Ovary (tissue), 9 donors: ENCODE data around the gene TLNRD1. TPM values are rescaled to one million over a fixed set of nuclear protein-coding genes. Genes with fewer than 3 reads are reported as not detected.

Source experiments
- DNase-seq, 5 donors: peaks; one replicate each; pipeline ENCODE4 v3.0.0-alpha.2; 2019 to 2020
- H3K27ac ChIP-seq, 2 donors: fragments of 200-600 bp; one replicate each; pipeline versions ENCODE4 v1.5.1 to v1.8.0; 2019 to 2022
- H3K27me3 ChIP-seq: fragments of 200-600 bp; one replicate; pipeline ENCODE4 v1.8.0; 2022
- H3K36me3 ChIP-seq: fragments of 200-600 bp; sonication (generic); one replicate; pipeline ENCODE4 v1.5.1; 2019
- H3K4me1 ChIP-seq: one replicate; pipeline ENCODE4 v1.8.1; 2013; ENCODE audit warnings: mild to moderate bottlenecking, moderate library complexity; ENCODE audit not compliant: insufficient read depth
- H3K4me3 ChIP-seq: fragments of 200-600 bp; sonication (generic); one replicate; pipeline ENCODE4 v1.5.1; 2017
- H3K9me3 ChIP-seq, 2 donors: fragments of 200-600 bp in 1 of 2; sonication (generic) in 1 of 2; one replicate each; pipeline versions ENCODE4 v1.5.1 to v1.8.1; 2013 to 2019; ENCODE audit warnings: mild to moderate bottlenecking in 1 of 2, moderate library complexity in 1 of 2
- CTCF ChIP-seq, 3 donors: fragments of 450-650 bp in 2 of 3; fragments of 200-600 bp in 1 of 3; IDR thresholded peaks; one replicate each; pipeline versions ENCODE4 v1.5.1 to v1.8.0; 2016 to 2022; ENCODE audit warnings: antibody characterized with exemption in 3 of 3, mild to moderate bottlenecking in 1 of 3
- EP300 ChIP-seq: sonication (generic); formaldehyde crosslinking; IDR thresholded peaks from one replicate; pipeline ENCODE4 v1.6.1; 2017; ENCODE audit warnings: antibody characterized with exemption
- POLR2A ChIP-seq: fragments of 450-650 bp; IDR thresholded peaks from one replicate; pipeline ENCODE4 v1.6.1; 2017; ENCODE audit warnings: antibody characterized with exemption, mild to moderate bottlenecking, moderate library complexity
- WGBS, 3 donors: extraction: QIAGEN DNeasy Blood & Tissue Kit in 1 of 3; methylation state at CpG; one replicate each; pipeline versions ENCODE4 v1.1.5 to v1.1.7; 2013 to 2017; 5-methylcytosine and 5-hydroxymethylcytosine counted together
- intact Hi-C, 4 donors: fragments of 100-400 bp; cut with DNase I; formaldehyde crosslinking; loops; one replicate each; pipeline versions ENCODE4 v1.11.0 to v1.15.1; 2022 to 2023
- polyA plus RNA-seq, 2 donors: library from polyadenylated mRNA; stranded (reverse); fragments of 200-250 nt in 1 of 2; fragments of 350-450 nt in 1 of 2; fragmentation: Illumina TruSeq in 1 of 2; extraction: RNeasy Lipid Tissue Mini Kit (QIAGEN cat#74804) in 1 of 2; gene quantifications; one replicate each; pipeline ENCODE4 v1.2.3, GENCODE V29; 2013 to 2014
- total RNA-seq, 7 donors: library from RNA; depleted of rRNA in 2 of 7; stranded (reverse); fragments of >200 nt in 2 of 7; fragmentation: NEBNext Ultra II Directional in 3 of 7; extraction: Animal tissue kit (Norgen Biotek cat#: 25700) in 3 of 7; gene quantifications; one replicate each; pipeline versions ENCODE4 v1.1.0 to v1.2.4, GENCODE V29; 2016 to 2023
- donor health status: DM: no; HTN: no; CAD: no; lungs with moderate emphysema.
- donor health status: DM: no; HTN: no; CAD: no.
- donor health status: Bipolar disorder and iron deficiency.
- donor health status: DM: yes; HTN: yes; CAD: no.
- donor health status: DM: no; HTN: no; CAD: no.
- donor health status: DM: yes; HTN: yes; CAD: no.

Gene TLNRD1
- total and polyA plus RNA-seq, 9 donors, result 4.2 to 15.2 (median 10.3) TPM

- H3K4me1 ChIP-seq, result peaks cover 10% of the 10 kb centered on the region
- peak overlapping the region; percentile 59 for H3K4me3 ChIP-seq
- 77 to 81% (median 80%) methylated on average over 13 of the region's 13 CpGs for WGBS, 3 donors
- H3K36me3 ChIP-seq, result no peaks in the 10 kb centered on the region
- H3K9me3 ChIP-seq, result no peaks in the 10 kb centered on the region
- TF ChIP-seq EP300 (no peak), CTCF (IDR thresholded peaks at IDR 0.05) (no peak), POLR2A (no peak)
- DNase-seq, result no peak
- no peaks in the 10 kb centered on the region for H3K27me3 ChIP-seq
- H3K27ac ChIP-seq, result peak overlapping the region in 1 of 2 donors; percentile 96
- intact Hi-C loops, result no loop called here
These were observed 1.1 kb upstream of the TLNRD1 start for GRCh38 chr15:80999623-81000036.

GRCh38 chr15:81000144-81000623 lies 539 bp upstream of the TLNRD1 start:
- Histone ChIP-seq H3K4me3 (peak overlapping the region; percentile 59), H3K27ac (peak overlapping the region; percentile 93 to 96), H3K4me1 (peaks cover 10% of the 10 kb centered on the region), H3K36me3 (no peaks in the 10 kb centered on the region), H3K9me3 (no peaks in the 10 kb centered on the region), H3K27me3 (no peaks in the 10 kb centered on the region)
- intact Hi-C loops, result no loop called here
- TF ChIP-seq POLR2A (no peak), EP300 (no peak), CTCF (IDR thresholded peaks at IDR 0.05) (no peak)
- DNase-seq, result no peak
- WGBS, 3 donors, result 4 to 7% (median 4%) methylated on average over 21 of the region's 21 CpGs

GRCh38 chr15:81001152-81002008 lies 657 bp downstream of the TLNRD1 start:
- no peaks in the 10 kb centered on the region for H3K36me3 ChIP-seq
- TF ChIP-seq EP300 (no peak), POLR2A (peak; percentile 32)
- H3K9me3 ChIP-seq, result no peaks in the 10 kb centered on the region
- peak overlapping the region; percentile 59 for H3K4me3 ChIP-seq
- peak; percentile 36 to 70 (median 52) for DNase-seq
- intact Hi-C loops, result no loop called here
- H3K27ac ChIP-seq, result peak overlapping the region; percentile 93 to 96
- no peaks in the 10 kb centered on the region for H3K27me3 ChIP-seq
- 0% methylated on average over 3 to 108 of the region's 110 CpGs for WGBS, 3 donors
- peaks cover 10% of the 10 kb centered on the region for H3K4me1 ChIP-seq

GRCh38 chr15:81002009-81002330 lies 1.2 kb downstream of the TLNRD1 start:
- intact Hi-C loops, result no loop called here
- no peaks in the 10 kb centered on the region for H3K36me3 ChIP-seq
- H3K4me3 ChIP-seq, result peak overlapping the region; percentile 59
- no peak for DNase-seq
- no peaks in the 10 kb centered on the region for H3K9me3 ChIP-seq
- no peak for TF ChIP-seq POLR2A
- no peak for TF ChIP-seq EP300
- no peak for TF ChIP-seq CTCF (IDR thresholded peaks at IDR 0.05)
- H3K4me1 ChIP-seq, result peaks cover 10% of the 10 kb centered on the region
- WGBS, 3 donors, result 1 to 2% (median 2%) methylated on average over 41 to 42 of the region's 42 CpGs
- H3K27me3 ChIP-seq, result no peaks in the 10 kb centered on the region
- H3K27ac ChIP-seq, result peak overlapping the region; percentile 93 to 96
